NCI-H446 (cell line): ENCODE measurements around the gene KLF15.

Source experiments
- DNase-seq, 2 experiments: peaks; one replicate each; lab custom pipeline; 2025; lab: John Stamatoyannopoulos, UW

The KLF15 gene

DNA sequence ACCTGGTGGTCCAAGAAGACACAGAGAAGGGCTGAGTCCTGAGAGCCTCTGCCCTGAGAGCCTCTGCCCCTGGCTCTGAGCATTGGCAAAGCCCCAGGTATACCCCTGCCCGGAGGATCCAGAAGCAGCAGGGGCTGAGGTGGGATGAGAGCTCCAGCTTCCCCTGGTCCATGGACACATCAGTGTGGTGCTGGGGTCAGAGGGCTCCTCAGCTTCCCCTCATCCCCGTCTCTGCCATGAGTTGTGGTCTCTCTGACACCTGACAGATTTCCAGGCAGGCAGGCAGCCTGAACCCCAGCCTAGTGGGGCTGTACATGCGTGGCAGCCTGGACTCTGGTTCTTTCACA is 3.5 kb upstream of the KLF15 start:
- DNase-seq: no peak

DNA sequence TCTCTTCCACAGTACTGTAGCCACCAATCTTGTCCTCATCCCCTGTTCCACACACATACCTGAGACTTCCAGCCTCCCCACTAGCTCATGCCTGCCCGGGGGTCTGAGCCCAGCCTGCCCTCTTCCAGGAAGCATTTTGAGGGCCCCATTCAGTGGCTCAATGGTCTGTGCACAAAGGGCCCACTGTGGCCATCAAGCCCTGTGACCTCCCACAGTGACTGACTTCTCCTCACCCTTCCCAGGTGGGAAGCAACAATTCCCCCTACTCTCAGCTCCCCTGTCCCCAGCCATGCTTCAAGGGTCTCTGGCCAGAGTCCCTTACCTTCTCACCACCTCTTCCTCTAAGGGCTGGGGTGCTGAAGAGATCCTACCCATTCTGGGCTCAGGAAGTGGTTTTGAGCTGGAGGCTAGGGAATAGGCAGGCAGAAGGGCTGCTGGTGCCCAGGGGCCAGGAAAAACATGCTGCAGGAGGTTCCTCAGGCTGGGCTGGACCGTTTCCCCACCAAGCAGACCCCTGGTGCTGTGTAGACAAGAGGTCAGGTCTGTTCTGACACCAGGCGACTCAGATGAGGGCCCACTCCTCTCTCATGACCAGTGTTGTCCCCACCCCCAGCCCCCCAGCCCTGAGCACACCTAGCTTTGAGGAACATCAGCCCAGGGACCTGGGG is 3.0 kb upstream of the KLF15 start:
- no peak for DNase-seq

DNA sequence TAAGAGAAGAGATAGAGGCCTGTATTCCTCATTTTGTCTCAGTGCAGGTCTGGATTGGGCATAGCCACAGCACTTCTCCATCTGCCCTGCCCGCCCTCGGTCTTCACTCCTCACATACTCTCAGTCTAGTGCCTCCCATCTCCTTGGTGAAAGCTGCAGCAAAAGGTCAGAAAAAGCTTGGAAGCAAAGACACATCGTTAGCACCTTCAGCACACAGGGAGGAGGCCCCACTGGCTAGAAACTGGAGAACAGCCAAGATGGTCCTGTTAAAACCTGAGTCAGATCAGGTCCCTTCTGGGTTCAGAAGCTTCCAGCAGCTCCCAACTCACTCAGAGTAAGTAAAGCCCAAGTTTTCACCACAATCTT is 1.6 kb upstream of the KLF15 start:
- DNase-seq: no peak

DNA sequence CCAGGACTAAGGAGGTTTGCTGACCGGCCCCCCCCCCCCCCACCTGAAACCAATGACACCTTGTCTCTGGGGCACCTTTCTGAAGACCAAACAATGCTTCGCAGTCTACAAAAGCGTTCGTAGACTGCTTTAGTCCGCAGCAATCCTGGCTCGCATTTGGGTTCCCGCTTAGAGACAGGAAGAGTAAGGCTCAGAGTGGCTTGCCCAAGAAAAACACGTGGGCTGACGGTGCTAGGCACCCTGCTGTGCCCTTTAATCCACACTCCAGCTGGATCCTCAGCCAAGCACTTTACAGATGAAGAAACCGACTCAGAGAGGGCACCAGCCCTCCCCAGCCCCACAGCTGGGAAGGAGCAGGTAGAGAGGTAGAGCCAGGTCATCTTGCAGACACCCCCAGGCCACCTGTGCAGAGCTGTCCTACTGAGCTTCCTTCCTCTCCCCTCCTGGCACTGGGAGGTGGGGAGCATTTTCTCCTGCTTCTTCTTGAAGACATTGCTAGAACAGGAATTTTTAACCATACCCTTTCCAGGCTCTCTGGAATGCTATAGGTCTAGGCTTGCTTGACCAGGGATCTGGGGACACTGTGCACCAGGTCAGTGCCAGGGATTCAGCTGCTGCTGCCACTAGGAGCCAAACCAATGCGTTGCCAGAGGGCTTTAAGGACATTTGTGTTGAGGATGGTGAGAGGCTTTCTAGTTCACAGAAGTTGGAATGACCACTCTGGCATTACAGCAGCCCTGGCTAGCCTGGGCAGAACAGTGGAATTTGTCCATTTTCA is 1.0 kb upstream of the KLF15 start:
- DNase-seq: no peak

- no peak for DNase-seq
Observed at GRCh38 chr3:126356373-126357264, 589 bp downstream of the KLF15 start.

GRCh38 chr3:126355777-126356372 is 1.3 kb downstream of the KLF15 start:
- no peak for DNase-seq

DNA sequence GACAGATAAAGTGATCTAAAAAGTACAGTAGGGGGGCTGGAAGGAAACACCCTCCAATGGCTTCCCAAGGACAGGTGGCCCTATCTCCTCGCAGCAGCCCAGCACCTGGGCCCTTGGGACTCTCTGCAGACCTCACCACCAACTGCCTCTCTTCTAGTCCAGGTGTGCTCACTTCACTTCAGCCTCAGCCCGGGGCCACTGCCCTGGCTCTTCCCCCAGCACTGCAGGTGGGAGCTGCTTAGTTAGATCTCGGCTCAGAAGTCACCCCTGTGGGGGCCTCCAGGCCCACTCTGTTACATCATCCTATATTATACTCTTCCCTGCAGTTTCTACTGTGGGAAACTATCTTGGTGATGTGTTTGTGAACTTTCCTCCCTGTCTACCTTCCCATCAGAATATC is 2.0 kb downstream of the KLF15 start:
- DNase-seq: no peak

DNA sequence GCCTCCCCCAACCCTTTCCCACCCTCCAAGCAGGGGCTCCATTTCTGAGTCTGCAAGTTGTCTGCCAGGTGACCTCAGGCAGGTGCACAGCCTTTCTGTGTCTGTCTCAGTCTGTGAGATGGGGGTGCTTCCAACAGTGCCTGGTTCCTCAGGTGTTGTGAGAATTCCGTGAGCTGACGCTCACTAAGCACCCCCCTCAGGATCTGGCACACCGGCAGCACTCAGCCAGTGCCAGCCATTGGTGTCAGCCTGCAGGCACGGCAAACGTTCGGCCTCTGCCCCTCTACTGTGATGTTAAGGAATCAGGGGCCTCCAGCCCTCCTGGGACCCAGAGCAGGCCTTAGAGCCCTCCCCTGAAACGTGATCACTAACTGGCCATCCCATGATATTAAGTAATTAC is 2.4 kb downstream of the KLF15 start:
- no peak for DNase-seq

- DNase-seq: no peak
Observed at GRCh38 chr3:126353694-126354321, 3.4 kb downstream of the KLF15 start.

DNA sequence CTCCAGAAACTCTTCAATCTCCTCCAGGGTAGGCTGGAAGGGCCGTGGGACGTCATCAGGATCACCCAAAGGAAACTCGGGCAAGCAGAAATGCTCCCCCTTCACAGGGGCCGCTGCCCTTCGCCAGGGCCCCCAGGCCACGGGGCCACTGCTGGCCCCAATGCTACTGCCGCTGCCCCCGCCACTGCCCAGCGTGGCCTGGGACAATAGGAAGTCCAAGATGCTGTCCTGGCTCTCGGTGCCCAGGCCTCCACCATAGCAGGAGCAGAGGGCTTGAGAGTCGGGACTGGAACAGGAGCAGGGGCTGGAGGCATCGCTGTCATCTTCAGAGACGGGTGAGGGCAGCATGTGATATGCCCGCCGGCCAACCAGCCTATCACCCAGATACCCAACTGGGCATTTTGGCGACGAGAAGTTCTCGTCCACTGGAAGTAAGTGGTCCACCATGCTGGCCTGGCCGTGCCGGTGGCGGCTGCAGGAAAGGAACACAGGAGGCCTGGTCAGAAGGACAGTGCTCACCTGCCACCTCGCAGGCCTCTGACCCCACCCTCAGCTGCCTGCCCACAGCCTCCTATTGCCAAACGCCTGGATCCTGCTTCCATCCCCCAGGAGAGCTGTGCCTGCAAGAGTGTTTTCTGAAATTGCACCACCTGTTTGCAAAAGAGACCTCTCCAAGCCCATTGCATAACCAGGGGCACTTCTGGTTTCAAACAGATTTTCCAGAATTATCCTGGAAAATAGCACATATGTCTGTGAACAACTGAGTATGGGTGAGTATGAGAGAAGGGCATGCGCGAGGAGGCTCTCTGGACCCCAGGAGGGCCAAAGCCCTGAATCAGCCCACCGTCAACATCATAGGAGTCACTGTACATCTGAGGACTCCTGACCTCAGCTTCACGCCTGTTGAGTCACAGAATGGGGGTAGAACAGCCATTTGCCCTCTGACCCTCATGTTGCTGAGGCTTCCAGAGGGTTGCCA is 4.4 kb downstream of the KLF15 start:
- no peak for DNase-seq

DNA sequence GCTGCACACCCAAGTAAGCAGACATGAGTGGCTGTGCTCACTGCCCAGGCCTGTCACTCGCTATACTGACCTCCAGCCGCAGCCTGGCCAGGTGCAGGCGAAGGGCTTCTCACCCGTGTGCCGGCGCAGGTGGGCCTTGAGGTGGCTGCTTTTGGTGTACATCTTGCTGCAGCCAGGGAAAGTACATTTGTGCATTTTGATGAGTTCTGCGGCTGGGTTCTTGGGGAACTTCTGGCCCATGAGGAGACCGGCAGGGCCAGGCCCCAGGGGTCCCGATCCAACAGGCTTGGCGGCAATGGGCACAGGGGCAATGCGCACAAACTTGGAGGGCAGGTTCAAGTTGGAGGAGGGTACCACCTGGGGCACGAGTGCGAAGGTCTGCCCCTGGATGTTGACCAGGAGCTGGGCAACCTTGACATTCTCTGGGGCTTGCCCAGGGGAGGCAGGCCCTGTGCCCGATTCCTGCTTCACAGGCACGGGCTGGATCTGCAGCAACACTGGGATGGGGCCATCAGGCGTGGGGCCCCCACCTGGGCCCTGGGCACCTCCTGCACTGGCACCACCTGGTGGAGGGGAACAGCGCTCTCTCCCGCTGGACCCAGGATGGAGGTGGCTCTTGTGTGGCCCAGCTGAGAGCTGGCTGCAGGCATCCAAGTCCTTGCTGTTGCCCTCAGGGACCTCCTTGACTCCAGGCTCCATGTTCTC is 5.3 kb downstream of the KLF15 start:
- DNase-seq: no peak

DNA sequence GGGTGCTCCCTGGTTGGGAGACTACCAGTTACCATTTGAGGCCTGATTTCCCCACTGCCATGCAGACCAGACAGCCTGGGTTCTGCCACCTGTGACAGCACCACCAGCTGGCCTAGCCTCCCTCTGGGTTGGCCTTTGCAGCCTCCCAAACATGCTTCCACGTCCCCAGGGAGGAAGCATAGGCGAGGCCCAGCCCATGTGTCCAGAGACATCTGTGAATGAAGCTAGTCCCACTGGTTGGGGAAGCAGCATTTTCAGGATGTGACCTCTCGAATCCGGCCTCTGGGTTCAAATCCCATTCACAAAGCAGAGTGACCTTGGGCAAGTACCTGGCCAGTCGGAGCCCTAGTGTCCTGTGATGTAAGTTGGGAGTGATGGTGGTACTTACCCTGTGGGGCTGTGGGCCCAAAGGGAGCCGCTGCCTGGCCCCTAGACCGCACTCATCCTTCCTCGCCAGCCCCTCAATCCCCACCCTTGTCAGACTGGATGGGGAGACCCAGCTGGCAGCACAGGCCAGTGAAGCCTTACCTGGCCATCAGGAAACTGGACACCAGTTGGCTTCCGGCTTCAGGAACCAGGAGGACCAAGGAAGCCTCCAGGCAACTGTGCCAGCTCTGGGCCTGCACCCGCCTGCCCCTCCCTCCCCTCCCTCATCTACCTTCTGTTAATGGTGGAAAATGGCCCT is 6.0 kb downstream of the KLF15 start:
- no peak for DNase-seq

GRCh38 chr3:126350502-126351085 is 6.6 kb downstream of the KLF15 start:
- DNase-seq: no peak

- DNase-seq: no peak
Observed at GRCh38 chr3:126349611-126350501, 7.4 kb downstream of the KLF15 start.

GRCh38 chr3:126349071-126349470 is 8.1 kb downstream of the KLF15 start:
- no peak for DNase-seq

GRCh38 chr3:126348308-126348920 is 8.8 kb downstream of the KLF15 start:
- DNase-seq: no peak

DNA sequence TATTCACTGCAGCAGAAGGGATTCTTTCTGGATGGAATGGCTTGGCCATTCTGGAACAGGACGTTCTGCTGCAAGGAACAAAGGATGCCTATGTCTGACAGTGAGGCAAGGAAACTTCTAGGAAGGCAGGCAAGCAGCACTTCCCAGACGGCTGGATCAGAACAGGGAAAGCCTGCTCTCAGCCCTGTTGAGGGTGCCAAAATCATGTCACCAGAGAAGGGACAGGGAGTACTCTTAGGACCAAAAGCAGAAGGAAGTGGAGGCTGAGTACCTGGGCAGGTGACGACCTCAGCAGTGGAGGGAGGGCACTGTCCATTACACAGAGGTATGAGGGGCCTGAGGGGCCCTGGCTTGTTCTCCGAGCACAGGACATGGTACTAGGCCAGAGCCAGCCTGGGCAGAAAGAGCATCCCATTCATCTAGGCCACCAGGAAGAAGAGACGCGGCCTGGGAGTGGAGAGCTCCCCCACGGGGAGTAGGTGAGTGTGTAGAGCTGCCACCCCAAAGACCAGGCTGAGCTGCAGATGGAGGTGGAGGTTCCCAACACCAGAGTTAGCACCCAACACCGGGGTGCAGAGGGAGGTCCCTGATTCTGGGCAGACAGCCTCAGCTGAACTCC is 9.6 kb downstream of the KLF15 start:
- no peak for DNase-seq
